HG02885 (cell line): Measurements from ENCODE around the gene CCDC34.

Experiments used
- ATAC-seq: cut with Tn5 transposase; IDR thresholded peaks from one replicate; pipeline ENCODE4 v1.9.1; 2021; ENCODE audit warnings: mild to moderate bottlenecking; ENCODE audit not compliant: unreplicated experiment, poor library complexity

Gene CCDC34

DNA sequence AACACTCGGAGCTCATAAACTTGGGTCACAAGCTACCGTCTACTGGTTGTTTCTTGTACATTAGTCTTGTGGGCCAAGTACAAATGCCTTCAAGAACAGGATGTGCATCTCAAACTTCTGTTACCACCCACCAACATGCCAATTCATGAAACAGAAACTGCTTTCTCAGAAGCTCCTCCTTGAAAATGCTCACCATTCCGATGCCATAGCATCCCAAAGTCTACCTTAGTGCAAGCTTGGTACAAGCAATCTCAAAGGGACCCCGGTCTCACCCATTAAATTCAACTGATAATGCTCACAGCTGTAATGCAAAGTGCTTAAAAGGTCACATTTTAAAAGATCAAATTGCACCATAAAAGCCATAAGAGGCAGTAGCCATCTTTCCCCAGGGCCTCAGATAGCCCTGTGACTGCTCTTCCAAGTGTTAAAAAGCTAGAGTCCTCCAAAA lies 31.8 kb upstream of the CCDC34 start:
- ATAC-seq, result no peak

DNA sequence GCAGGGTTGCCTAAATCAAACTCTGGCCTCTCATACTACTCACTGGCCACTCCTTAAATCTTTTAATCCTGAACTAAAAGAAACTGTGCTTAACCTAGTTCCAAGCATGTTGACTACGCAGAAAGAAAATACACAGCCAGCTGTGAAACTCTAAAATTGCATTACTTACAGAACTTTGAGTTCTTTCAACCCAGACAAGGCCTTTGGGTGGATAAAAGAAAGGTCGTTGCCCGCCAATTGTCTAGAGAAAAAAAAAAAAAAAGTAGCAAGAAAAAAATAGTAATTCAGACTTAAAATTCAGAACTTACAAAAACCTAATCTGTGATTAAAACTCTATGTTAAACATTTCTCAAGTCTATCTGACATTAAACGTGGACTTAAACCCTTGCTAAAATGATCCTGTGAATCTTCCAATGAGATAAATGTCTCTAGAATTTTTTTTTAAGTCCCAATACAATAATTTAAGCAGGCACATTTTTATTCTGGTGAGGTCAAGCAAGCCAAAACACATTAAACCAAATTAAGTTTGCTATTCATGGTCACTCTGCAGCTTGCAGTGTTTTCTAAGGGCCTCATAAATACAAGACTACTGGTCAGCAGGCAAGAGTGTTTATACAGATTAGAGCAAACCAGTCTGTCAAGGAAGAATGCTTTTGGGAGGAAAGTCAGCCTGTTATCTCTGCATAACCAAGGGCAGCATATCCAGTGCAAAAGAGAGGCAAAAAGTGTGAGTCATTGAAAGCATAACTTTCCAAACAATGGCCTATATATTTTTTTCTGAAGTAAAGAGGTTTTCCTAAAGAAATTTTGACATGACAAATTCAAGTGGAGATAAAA lies 29.5 kb upstream of the CCDC34 start:
- ATAC-seq, result no peak

DNA sequence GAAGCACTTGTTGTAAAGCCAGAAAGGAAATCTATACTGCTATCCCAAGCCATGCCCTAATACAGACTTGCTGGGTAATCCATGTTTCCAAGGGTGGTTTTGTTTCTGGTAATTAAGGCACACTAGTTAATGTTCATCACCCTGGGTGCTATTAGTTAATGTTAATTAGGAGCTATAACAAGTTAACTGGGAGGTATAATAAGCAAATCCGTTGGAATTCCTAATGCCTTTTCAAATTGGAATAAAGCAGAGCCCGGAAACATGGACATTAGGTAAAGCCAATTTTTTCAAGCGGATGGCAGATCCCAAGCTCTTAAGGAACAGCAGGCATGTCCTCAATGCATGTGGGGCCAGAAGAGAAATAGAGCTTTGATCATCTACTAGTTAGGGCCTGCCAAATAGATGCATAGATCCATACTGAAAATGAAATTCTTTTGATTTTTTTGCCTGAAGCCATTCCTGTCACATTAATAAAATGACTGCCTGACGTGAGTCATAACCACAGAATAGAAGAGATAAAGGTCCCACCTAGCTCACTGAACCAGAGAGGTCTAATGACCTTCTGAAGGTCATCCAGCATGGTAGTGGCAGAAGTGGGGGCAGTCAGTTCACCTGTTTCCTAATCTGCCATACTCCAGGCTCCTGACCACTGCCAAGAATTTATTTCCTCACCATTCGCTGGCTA lies 28.5 kb upstream of the CCDC34 start:
- no peak for ATAC-seq

DNA sequence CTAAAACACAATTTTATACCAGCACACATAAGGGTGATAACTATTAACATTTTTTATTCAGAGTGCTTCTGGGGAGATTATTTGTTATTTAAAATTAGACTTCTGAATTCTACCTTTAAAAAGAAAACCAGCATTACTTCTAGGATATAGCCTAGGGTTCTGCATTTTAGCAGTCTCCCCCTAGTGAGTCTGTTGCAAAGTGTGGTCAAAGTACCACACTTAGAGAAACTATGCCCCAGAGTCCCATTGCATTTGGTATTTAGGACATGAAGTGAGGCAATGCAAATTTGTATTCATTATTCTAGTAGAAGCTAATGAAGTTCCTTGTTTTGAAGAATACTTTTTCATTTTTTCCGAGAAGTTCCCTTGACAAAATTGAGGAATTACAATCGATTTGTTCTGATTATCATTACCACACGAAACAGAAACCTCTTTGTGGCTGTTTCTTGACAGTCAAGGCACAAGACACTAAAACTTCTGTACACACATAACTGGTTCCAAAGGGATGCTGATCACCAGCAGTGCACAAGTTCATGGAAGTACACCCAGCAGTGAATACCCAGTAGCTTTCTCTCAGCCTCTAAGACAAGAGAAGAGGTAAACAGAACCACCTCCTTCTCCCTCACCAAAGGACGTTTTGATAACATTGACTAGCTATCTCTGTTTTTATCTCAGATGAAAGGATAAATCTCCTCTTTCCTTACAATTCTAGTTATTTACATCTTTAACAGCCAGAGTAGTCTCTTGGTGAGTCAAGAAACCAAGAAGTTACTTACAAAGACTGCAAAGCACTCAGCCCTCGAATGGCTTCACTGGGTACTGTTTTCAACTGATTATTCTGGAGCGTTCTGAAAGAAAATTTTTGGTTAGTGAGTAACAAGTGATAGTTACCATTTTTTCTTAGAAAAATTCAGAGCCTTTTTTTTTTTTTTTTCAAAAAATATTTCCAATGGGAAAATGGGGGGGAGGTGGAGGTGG lies 27.6 kb upstream of the CCDC34 start:
- ATAC-seq, result no peak

DNA sequence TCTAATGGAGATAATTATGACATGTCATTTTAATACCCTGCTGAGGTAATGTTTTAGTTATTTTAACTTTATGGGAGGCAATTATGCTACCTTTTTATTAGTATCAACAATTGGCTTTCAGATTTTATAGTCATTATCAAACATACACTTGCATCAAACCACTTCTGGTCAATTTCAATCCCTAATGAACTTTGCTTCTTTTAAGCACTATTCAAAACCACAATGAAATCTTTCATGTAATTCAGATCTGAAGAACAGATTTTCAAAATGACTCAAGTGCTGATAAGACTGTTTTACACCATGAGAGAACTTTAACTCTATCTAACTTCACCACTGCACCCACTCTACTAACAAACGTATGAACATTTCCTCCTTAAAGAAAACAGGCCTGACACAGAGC lies 25.9 kb upstream of the CCDC34 start:
- ATAC-seq, result peak; percentile 44

DNA sequence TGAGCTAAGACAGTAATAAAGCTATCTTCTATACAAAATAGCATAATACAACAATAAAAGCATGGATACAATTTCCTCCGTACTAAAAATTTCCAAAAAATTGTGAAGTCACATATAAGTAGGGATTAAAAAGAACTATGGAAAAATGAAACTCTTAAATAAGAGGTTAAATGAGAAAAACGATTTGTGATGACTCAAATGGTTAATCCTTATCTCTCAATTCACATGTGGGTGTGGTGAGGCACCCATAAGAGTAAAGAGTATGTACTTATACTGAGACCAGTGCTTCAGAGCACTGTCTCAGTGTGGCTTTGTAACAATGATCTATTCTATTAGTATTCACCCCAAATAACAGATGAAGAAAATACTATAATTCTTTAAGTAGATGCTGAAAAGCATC lies 25.0 kb upstream of the CCDC34 start:
- peak; percentile 48 for ATAC-seq

DNA sequence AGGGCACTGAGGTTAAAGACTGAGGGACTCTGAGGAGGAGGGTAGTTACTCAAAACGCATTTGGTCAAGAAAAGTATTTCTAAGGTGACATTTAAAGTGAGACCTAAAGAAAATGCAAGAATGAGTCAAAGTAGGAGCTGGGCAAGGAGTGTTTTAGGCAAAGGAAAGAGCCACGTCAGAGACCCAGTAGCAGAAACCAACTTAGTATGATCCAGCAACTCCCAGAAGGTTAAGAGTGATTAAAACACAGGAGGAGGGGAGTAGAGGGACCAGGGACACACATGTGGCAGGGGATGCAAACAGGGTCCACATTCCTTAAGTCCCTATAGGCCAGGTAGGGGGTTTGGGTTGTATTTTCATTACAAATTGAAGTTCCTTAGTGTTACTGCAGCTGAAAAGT lies 24.3 kb upstream of the CCDC34 start:
- no peak for ATAC-seq

DNA sequence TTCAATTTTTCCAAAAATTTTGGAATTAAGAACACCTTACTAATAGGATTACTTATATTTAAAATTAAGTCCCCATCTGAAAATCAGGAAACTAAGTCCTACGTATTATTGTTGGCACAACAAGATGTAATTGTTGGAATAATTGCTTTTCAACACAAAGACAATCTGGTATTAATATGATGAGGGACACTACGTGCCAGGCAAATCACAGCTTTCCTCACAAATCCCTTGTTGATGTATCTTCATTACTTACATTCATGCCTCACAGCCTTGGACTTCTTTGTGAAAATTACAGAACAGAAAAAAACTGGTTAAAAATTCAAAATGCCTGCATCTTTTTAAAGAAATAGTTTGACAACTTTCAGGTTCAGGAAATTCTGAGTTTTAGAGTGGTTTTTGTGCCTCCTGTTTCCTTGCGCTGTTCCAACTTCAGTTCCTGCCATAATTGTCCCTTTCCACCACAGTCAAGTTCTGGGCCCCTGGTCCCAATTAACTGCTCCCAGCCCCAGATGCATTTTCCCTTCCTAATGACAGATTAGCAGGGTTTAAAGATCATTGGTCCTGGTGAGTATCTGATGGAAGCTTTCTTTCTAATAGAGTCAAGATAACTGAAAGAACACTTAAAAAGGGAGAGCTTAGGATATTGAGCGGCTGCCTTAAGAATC lies 23.3 kb upstream of the CCDC34 start:
- ATAC-seq, result no peak

DNA sequence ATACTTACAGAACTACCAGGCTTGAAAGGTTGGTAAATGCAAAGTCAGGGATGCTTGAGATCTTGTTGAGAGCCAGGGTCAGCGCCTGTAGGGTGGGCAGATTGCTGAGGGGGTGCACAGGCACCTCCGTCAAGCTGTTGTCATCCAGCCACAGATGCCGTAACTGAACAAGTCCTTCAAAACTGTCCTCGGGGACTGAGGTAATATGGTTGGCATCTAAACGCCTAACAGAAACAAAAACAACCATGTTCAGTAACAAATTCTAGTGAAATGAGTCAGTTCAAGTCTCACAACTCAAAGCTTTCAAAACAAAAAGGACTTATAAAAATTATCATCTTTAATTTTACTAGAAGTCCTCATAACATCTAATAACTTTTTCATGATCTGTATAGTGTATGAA lies 22.2 kb upstream of the CCDC34 start:
- no peak for ATAC-seq

DNA sequence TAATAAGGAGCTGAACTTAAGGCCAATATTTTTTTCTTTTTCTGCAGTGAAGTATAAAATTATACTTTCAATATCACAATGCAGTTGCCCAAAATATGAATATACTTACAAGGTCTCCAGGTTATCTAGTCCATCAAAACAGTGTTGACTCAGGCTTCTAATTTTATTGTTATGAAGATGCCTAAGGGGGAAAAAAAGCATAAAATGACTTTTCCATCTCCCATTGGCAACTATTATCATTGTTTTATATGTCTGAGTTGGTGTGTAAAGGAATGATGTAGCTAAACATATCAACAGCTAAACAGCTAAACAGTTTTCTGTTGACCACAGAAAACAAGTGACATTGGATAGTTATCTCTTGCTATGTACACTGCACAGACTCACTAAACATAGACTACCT lies 21.2 kb upstream of the CCDC34 start:
- ATAC-seq, result no peak

DNA sequence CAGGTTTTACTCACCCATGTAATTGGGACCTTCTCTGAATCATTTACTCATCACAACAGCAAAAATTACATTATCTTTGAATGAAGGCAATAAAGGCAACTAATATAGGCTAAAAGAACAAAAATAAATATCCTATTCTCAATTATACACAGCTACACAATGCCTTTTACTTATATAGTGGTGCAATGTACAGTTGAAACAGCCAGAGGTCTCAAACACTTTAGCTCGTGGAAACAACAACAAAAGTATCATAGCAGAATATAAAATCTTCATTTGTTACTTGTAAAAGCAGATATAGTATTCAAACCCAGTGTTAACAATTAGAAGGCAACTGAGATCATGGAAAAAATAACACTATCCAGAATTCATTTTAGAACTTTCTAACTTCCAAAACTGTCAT lies 20.6 kb upstream of the CCDC34 start:
- ATAC-seq, result no peak

DNA sequence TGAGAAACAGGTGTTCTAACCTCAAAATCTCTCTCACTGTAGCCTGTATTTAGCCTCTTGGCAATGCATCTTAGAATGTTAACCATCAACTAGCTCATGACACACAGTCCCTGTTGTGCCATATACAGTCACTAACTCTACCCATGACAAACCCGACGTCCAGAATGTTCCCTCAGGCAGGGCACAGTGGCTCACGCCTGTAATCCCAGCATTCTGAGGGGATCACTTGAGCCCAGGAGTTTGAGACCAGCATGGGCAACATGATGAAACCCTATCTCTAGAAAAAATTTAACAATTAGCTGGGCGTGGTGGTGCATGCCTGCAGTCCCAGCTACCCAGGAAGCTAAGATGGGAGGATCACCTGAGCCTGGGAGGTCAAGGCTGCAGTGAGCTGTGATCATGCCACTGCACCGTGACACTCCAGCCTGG lies 18.2 kb upstream of the CCDC34 start:
- no peak for ATAC-seq

DNA sequence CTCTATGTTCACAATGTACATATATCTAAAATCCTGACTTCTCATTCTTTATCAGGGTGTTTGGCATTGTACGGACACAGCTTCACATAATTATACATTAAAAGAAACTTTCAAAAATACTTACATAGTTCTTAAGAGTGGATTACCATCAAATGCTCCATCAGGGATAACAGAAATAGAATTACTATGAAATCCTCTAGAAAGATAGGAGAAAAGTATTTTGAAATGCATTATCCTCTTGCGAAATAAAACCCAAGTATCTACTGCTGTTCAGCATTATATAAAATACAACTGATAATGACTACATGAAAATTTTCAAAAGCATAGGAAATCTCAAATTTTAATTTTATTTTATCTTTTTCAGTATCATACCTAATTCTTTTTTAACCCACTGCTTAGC lies 17.8 kb upstream of the CCDC34 start:
- ATAC-seq, result no peak

DNA sequence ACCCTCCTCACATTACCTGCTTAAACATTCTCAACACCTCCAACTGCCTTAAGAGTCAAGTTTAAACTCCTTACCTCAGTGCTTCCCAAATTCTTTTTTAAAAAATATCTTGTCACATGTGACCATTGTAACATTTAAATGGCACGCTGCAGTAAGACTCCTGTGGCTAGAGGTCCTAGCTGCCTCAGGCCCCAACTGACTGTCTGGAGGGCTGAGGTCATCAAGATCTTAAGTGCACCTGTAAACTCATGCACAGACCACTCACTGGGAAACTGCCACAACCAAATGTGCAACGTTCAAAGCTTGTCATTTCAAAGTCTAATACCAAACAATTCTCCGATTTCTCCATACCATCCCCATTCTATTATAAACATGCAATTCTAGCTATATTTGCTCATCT lies 16.4 kb upstream of the CCDC34 start:
- no peak for ATAC-seq

DNA sequence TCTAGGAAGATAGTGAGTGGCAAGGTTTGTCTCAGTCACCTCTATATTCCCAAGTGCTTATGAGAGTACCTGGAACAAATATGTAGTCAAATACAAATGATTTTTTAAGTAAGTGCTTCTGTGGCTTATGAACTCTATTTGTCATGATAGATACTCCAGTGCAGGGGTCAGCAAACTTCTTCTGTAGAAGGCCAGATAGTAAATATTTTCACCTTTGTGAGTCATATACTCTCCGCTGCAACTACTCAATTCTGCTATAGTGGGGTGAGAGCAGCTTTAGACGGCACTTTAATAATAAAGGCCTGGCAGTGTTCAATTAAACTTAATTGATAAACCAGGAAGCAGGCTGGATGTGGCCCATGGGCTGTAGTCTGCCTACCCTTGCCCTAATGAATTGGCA lies 12.4 kb upstream of the CCDC34 start:
- no peak for ATAC-seq

DNA sequence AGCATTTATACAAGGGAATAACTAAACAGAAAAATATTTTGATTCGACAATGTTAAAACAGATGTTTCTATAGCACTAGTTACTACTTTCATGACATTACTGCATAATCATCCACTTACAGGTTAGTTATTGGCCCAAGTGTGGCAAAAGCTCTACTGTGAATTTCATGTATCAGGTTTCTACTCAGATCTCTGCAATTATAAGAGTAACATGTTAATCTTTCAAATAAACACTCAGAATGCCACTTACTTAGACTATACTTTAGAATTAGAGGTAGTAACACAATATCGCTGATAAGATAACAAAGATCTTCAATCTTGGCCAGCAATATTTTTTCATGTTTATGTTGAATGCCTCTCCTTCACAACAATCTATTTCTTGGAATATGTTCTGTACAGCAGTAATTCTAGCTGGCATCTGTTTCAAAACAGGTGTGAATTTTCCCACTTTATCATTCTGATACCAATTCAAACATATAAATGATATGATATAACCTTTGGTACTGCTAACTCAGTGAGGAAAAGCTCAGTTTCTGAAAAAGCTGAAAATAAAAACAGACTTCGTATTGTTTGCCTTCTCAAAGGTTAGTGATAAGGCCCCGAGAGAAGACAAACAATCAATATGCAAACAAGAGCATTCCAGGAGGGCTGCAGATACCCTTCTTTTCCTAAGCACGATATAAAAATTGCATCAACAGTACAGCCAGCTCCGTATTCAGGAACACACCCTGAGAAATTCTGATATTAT lies 11.0 kb upstream of the CCDC34 start:
- ATAC-seq, result no peak

DNA sequence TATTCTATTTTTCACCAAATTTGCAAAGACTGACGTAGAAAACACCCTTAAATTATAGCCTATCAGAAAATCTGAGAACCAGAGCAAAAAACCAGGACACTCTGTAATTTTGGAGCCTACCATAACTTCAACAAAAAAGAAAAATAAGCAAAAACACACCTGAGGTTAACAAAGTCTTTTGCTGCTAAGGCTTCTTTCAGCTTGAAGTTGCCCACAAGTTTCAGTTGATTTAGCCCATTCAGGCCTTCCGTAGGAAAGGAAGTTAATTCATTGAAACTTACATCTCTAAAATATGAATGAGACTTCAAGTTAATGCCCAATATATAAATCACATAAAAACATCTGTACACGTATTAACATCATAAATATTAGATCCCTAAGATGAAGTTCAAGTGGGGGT lies 10.4 kb upstream of the CCDC34 start:
- no peak for ATAC-seq

DNA sequence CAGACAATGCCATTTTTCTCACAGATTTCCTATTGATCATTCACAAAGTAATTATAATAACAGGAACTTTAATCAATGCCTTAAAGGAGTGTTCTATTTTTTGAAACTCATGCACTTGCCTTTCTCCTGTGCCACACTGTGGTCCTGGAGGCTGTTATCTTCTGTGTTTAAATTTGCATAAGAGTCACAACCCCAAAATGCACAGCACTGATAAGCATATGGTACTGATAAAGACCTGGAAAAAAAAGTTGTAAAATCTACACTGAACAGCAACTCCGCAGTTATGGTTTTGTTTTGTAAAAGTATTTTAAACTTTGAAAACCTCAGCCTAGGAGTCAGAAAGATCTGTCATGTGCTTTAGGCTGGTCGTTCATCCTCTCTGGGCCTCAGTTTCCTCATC lies 9.1 kb upstream of the CCDC34 start:
- no peak for ATAC-seq

DNA sequence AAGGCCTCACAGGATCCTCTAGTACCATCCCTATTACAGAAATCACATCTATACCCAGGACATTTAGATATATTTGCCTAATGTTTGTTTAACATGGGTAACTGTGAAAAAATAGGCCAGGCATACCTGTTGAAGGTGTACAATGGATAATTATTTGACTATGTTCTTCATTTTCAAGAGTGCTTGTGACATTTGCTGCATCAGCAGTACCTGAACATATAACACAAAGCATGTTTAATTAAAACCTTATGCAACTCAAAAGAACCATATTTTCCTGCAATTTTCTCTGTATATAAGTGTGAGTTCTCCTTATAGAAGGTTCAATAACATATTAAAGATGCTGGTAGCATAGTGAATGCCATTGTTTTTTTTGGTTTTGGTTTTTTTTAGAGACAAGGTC lies 8.5 kb upstream of the CCDC34 start:
- no peak for ATAC-seq

DNA sequence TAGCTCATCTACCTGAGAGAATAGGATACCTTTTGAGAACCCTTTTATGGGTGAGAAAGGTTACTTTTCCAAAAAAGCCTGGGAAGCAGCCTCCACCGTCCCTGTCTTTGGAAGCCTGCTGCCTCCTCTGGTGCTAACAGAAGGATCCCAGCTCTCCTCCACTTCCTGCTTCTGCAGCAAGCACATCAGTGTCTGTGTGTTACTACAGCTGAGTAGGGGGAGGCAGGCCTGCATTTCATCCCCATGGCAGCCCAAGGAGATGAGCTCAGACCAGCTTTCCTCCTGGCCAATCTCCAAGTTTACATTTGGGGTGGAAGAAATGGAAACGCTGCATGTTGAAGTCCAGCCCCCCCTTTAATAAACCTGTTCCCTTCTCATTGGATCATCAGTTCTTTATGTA lies 7.4 kb upstream of the CCDC34 start:
- ATAC-seq, result no peak
